ENCODE measurements around the gene CDC42EP4. TPM values are rescaled to one million over a fixed set of nuclear protein-coding genes. Genes with fewer than 3 reads are reported as not detected.

Gene CDC42EP4, protein sequence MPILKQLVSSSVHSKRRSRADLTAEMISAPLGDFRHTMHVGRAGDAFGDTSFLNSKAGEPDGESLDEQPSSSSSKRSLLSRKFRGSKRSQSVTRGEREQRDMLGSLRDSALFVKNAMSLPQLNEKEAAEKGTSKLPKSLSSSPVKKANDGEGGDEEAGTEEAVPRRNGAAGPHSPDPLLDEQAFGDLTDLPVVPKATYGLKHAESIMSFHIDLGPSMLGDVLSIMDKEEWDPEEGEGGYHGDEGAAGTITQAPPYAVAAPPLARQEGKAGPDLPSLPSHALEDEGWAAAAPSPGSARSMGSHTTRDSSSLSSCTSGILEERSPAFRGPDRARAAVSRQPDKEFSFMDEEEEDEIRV
- total RNA-seq (2014; rRNA removed) (83.1 and 109 TPM in 2 replicates), Bru-seq, nascent RNA (percentile 86 among the genes with signal in this experiment), BruChase-seq, experiment 1, labeled RNA remaining after a 6-hour chase (percentile 92 among the genes with signal in this experiment), BruChase-seq, experiment 2, labeled RNA remaining after a 2-hour chase (percentile 87 among the genes with signal in this experiment)
- long read RNA-seq, transcript CDC42EP4-205 (2 exons, 1,022 nt): minor isoform, 11 of 262 reads
- long read RNA-seq, transcript CDC42EP4-201 (2 exons, 3,272 nt): major isoform, 138 of 262 reads
- long read RNA-seq, partial matches to known transcripts: 0 of 262 reads
- long read RNA-seq, other reads (novel, unspliced or antisense): 110 of 262 reads

DNA sequence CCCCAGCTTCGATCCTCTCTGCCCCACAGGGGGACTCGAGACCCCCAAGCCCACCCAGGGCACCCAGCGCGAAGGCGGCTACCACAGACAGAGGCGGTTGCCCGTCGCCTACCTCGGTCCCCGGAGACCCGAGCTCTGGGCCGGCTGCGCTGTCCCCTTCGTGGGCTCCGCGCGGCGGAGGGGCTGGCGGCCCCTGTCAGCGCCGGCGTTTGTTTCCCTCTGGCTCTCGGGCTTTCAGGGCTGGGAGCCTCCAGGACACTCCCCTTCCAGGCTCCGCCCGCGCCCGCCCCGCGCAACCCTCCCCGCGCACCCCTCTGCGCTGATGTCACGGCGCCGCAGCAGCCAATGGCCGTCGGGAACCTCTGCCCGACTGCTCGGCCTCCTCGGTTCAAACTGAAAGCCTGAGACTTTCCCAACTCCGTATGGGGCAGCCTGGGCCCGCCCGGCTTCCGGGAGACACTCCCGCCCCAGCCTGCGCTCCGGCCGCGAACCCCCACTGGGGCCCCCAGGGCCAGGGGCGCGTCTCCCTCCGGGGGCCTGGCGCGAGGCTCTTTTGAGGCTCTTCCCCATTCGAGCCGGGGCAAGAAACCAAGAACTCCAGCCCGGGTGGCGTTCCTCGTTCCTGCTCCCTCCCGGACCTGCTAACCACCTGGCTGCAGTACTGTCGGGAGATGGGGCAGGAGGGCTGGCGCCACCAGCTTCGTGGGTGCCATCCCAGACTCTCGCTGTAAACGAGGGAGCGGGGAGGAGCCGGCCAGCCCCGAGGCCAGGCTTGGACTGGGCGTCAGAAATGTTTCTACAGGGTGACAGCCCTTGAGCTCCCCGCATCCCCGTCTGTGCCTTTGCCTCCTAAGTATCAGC is at the start of gene CDC42EP4:
Gene CDC42EP4 (minus strand): TSS at position 221 of the 861 bp plus-strand sequence. CDS start 25,501 bp downstream, outside the sequence.
- Histone ChIP-seq H3K36me3 (ENCODE audit: low read depth, low read length) (0 out of 2 replicates have a peak, but pooled peaks cover under 1% of the 10 kb centered on the region), H2AFZ (ENCODE audit: low read length) (peak within 1 kb of the TSS; percentile 89), H3K9ac (ENCODE audit: low read length) (peak within 1 kb of the TSS; percentile 86), H3K27ac (ENCODE audit: low read length) (peak within 1 kb of the TSS; percentile 82), H3K27me3 (ENCODE audit: low read length) (no peaks in the 10 kb centered on the region), H3F3A (ENCODE audit: low read length, unreplicated experiment) (no peaks in the 10 kb centered on the region), H3K4me2 (ENCODE audit: low read length) (peak within 1 kb of the TSS; percentile 100), H3K79me2 (ENCODE audit: low read length) (peaks cover 48% of the 10 kb centered on the region), H3K9me3 (ENCODE audit: low read length) (no peaks in the 10 kb centered on the region), H4K20me1 (ENCODE audit: low read length) (peaks cover 12% of the 10 kb centered on the region), H3K9me2 (replicated peaks; ENCODE audit: low read length) (no peaks in the 10 kb centered on the region), H3K4me3 (ENCODE audit: low read length) (peak within 1 kb of the TSS; percentile 94), H3K4me1 (ENCODE audit: insufficient read depth, low read length) (peaks cover 35% of the 10 kb centered on the region)
- BruUV-seq (replicated peaks): no TSS peak
- peak; percentile 81 for ATAC-seq
- TF ChIP-seq EZH2phosphoT487 (IDR thresholded peaks at IDR 0.05; ENCODE audit: borderline replicate concordance, low read length) (no peak), EZH2 (IDR thresholded peaks at IDR 0.05; ENCODE audit: low read length, unreplicated experiment) (no peak)
- TF ChIP-seq, protein P1, sequence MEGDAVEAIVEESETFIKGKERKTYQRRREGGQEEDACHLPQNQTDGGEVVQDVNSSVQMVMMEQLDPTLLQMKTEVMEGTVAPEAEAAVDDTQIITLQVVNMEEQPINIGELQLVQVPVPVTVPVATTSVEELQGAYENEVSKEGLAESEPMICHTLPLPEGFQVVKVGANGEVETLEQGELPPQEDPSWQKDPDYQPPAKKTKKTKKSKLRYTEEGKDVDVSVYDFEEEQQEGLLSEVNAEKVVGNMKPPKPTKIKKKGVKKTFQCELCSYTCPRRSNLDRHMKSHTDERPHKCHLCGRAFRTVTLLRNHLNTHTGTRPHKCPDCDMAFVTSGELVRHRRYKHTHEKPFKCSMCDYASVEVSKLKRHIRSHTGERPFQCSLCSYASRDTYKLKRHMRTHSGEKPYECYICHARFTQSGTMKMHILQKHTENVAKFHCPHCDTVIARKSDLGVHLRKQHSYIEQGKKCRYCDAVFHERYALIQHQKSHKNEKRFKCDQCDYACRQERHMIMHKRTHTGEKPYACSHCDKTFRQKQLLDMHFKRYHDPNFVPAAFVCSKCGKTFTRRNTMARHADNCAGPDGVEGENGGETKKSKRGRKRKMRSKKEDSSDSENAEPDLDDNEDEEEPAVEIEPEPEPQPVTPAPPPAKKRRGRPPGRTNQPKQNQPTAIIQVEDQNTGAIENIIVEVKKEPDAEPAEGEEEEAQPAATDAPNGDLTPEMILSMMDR (conservative IDR thresholded peaks at IDR 0.05; ENCODE audit: low read depth, low read length): no peak
- peak; percentile 98 for DNase-seq
- CTCF ChIA-PET: interaction anchor here (1.1 to 1.4 kb wide), 2 partner anchors 20 to 58 kb away, joined by 3 to 13 read pairs; no protein-coding TSS in a partner anchor
- intact Hi-C loops (cut with micrococcal nuclease): loop anchor here (1.0 to 10.0 kb wide), 5 partner anchors 20 to 727 kb away; partner anchors contain the start of gene COG1
- POLR2A ChIA-PET (ENCODE audit: unreplicated experiment): interaction anchor here (0.6 to 1.8 kb wide), 2 partner anchors 20 to 484 kb away, joined by 3 to 15 read pairs; no protein-coding TSS in a partner anchor

DNA sequence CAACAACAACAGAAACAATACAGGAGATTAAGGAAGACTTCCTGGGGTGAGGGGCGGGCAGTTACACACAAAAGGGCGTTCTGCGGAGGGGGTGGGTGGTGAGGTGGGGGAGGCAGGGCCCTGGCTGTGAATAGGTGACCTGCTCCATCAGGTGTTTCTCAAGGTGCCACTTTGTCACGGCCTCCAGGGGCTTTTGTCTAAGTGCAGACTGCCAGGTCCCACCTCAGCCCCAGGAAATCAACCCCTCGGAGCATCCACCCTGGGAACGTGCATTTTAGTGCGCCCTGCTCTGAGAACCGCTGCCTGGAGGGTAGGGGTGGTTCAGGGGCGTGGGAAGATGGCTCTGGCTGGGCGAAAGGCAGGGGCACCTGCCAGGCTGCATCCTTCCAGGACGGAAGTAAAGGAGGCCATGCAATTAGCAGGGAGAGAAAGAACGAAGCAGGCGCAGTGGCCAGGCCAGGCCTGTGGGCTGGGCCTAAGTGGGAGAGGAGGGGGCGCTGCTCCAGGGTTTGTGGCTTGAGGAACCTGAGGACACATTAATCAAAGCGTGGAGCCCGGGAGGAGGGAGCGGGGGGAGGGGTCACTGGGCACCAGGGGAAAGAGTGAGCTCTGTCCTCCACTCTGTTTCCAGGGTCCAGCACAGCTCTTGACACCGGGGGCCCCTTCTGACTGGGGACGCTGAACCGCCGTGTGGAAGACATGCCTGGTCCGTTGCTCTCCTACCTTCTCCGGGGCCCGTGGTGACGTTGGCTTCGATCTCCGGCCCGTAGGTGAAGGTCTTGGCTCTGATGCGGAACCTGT is 49.4 kb upstream of the CDC42EP4 start:
- Histone ChIP-seq H3K4me1 (ENCODE audit: insufficient read depth, low read length) (peaks cover 10% of the 10 kb centered on the region; the same call in 1 of the 2 replicates), H3K9me2 (replicated peaks; ENCODE audit: low read length) (no peaks in the 10 kb centered on the region), H3K4me3 (ENCODE audit: low read length) (no peak overlapping the region), H4K20me1 (ENCODE audit: low read length) (no peaks in the 10 kb centered on the region), H3K9me3 (ENCODE audit: low read length) (no peaks in the 10 kb centered on the region), H3K9ac (ENCODE audit: low read length) (no peak overlapping the region), H3F3A (ENCODE audit: low read length, unreplicated experiment) (no peaks in the 10 kb centered on the region), H3K4me2 (ENCODE audit: low read length) (no peak overlapping the region), H3K79me2 (ENCODE audit: low read length) (no peaks in the 10 kb centered on the region), H3K27me3 (ENCODE audit: low read length) (no peaks in the 10 kb centered on the region), H2AFZ (ENCODE audit: low read length) (no peak overlapping the region), H3K27ac (ENCODE audit: low read length) (no peak overlapping the region), H3K36me3 (ENCODE audit: low read depth, low read length) (no peaks in the 10 kb centered on the region)
- TF ChIP-seq, protein P1 (conservative IDR thresholded peaks at IDR 0.05; ENCODE audit: low read depth, low read length): no peak
- no peak for TF ChIP-seq EZH2 (IDR thresholded peaks at IDR 0.05; ENCODE audit: low read length, unreplicated experiment)
- no peak for TF ChIP-seq EZH2phosphoT487 (IDR thresholded peaks at IDR 0.05; ENCODE audit: borderline replicate concordance, low read length)
- ChIA-PET CTCF (no interaction called here), POLR2A (ENCODE audit: unreplicated experiment) (interaction anchor here (0.5 kb wide), 1 partner anchor 14 kb away, joined by 34 read pairs; no protein-coding TSS in a partner anchor)
- intact Hi-C loops (cut with micrococcal nuclease): no loop called here
- DNase-seq (no peak), ATAC-seq (no peak)
- BruUV-seq (replicated peaks): no TSS peak

All from PC-3 (cell line).